Measurements from ENCODE around the gene GPR18.

The GPR18 gene

DNA sequence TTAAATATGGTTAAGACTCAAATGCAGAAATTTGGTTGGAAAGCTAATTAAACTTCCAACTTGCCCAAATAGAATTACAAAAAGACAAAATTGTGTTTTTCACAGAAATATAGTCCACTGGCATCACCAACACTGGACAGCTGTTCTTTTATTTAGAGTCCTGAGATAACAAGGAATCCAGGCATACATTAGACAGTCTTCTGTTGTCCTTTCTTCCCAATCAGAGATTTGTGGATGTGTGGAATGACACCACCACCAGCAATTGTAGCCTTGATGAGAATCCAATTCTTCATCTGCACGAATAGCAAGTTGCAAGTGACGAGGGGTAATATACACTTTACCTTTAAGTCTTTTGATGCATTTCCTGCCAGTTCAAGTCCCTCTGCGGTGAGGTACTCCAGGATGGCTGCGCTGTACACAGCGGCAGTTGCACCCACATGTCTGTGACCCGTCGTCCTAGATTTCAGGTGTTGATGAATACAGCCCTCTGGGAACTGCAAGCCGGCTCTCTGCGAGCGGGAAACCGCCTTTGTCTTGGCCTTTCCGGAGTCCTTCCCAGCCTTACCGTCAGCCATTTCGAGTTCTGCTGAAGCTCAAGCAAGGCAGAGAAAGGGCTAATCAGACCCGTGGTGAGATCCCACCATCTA is 42.9 kb downstream of the GPR18 start:
- Histone ChIP-seq H3F3A (ENCODE audit: control insufficient read depth, insufficient read depth) (no peaks in the 10 kb centered on the region), H3K27ac (ENCODE audit: low read depth, low read length) (no peak overlapping the region), H3K9me2 (replicated peaks; ENCODE audit: control insufficient read depth, low read length) (no peaks in the 10 kb centered on the region), H3K4me3 (ENCODE audit: low read length) (no peak overlapping the region), H3K4me2 (ENCODE audit: low read length) (no peak overlapping the region), H3K36me3 (ENCODE audit: control insufficient read depth, low read length) (peaks cover 14% of the 10 kb centered on the region; the same call in 1 of the 2 replicates), H3K27me3 (ENCODE audit: control insufficient read depth, low read length) (no peaks in the 10 kb centered on the region), H3K9me3 (ENCODE audit: control insufficient read depth, insufficient read depth, low read length) (no peaks in the 10 kb centered on the region), H3K79me2 (ENCODE audit: control insufficient read depth, low read length) (peaks cover 96% of the 10 kb centered on the region), H4K20me1 (ENCODE audit: control insufficient read depth, insufficient read depth, low read depth, low read length) (peaks cover 27% of the 10 kb centered on the region), H3K4me1 (ENCODE audit: control insufficient read depth, low read length) (peaks cover 31% of the 10 kb centered on the region)
- TF ChIP-seq EZH2phosphoT487 (IDR thresholded peaks at IDR 0.05; ENCODE audit: borderline replicate concordance, low read length): no peak
- TF ChIP-seq, protein P1, sequence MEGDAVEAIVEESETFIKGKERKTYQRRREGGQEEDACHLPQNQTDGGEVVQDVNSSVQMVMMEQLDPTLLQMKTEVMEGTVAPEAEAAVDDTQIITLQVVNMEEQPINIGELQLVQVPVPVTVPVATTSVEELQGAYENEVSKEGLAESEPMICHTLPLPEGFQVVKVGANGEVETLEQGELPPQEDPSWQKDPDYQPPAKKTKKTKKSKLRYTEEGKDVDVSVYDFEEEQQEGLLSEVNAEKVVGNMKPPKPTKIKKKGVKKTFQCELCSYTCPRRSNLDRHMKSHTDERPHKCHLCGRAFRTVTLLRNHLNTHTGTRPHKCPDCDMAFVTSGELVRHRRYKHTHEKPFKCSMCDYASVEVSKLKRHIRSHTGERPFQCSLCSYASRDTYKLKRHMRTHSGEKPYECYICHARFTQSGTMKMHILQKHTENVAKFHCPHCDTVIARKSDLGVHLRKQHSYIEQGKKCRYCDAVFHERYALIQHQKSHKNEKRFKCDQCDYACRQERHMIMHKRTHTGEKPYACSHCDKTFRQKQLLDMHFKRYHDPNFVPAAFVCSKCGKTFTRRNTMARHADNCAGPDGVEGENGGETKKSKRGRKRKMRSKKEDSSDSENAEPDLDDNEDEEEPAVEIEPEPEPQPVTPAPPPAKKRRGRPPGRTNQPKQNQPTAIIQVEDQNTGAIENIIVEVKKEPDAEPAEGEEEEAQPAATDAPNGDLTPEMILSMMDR (IDR thresholded peaks at IDR 0.05; ENCODE audit: low read depth, low read length, poor library complexity, severe bottlenecking): no peak

- H3K27ac ChIP-seq (ENCODE audit: low read depth, low read length): no peak overlapping the region
These were observed 43.4 kb downstream of the GPR18 start for GRCh38 chr13:99214731-99215130.

GRCh38 chr13:99214232-99214631 is 43.9 kb downstream of the GPR18 start:
- Histone ChIP-seq H3K79me2 (ENCODE audit: control insufficient read depth, low read length) (peaks cover 96% of the 10 kb centered on the region), H3K27ac (ENCODE audit: low read depth, low read length) (no peak overlapping the region), H3K36me3 (ENCODE audit: control insufficient read depth, low read length) (peaks cover 14% of the 10 kb centered on the region; the same call in 1 of the 2 replicates), H4K20me1 (ENCODE audit: control insufficient read depth, insufficient read depth, low read depth, low read length) (peaks cover 25% of the 10 kb centered on the region), H3K9me2 (replicated peaks; ENCODE audit: control insufficient read depth, low read length) (no peaks in the 10 kb centered on the region), H3K4me3 (ENCODE audit: low read length) (no peak overlapping the region), H3K4me2 (ENCODE audit: low read length) (0 out of 2 replicates have a peak overlapping the region, but pooled peaks have one; percentile 8), H3K4me1 (ENCODE audit: control insufficient read depth, low read length) (peaks cover 20% of the 10 kb centered on the region), H3F3A (ENCODE audit: control insufficient read depth, insufficient read depth) (no peaks in the 10 kb centered on the region), H3K9me3 (ENCODE audit: control insufficient read depth, insufficient read depth, low read length) (no peaks in the 10 kb centered on the region), H3K27me3 (ENCODE audit: control insufficient read depth, low read length) (no peaks in the 10 kb centered on the region)
- no peak for TF ChIP-seq EZH2phosphoT487 (IDR thresholded peaks at IDR 0.05; ENCODE audit: borderline replicate concordance, low read length)
- TF ChIP-seq, protein P1 (IDR thresholded peaks at IDR 0.05; ENCODE audit: low read depth, low read length, poor library complexity, severe bottlenecking): no peak

More at GRCh38 chr13:99214731-99215130, 43.4 kb downstream of the GPR18 start:
- no peak overlapping the region for H3K4me2 ChIP-seq (ENCODE audit: low read length)
- H3K9me3 ChIP-seq (ENCODE audit: control insufficient read depth, insufficient read depth, low read length): no peaks in the 10 kb centered on the region
- no peak for TF ChIP-seq EZH2phosphoT487 (IDR thresholded peaks at IDR 0.05; ENCODE audit: borderline replicate concordance, low read length)
- TF ChIP-seq, protein P1 (IDR thresholded peaks at IDR 0.05; ENCODE audit: low read depth, low read length, poor library complexity, severe bottlenecking): no peak
- no peaks in the 10 kb centered on the region for H3F3A ChIP-seq (ENCODE audit: control insufficient read depth, insufficient read depth)
- H3K27me3 ChIP-seq (ENCODE audit: control insufficient read depth, low read length): no peaks in the 10 kb centered on the region
- H3K4me1 ChIP-seq (ENCODE audit: control insufficient read depth, low read length): peaks cover 25% of the 10 kb centered on the region
- H3K4me3 ChIP-seq (ENCODE audit: low read length): no peak overlapping the region
- H3K9me2 ChIP-seq (replicated peaks; ENCODE audit: control insufficient read depth, low read length): no peaks in the 10 kb centered on the region
- H3K36me3 ChIP-seq (ENCODE audit: control insufficient read depth, low read length): peaks cover 14% of the 10 kb centered on the region; the same call in 1 of the 2 replicates
- peaks cover 96% of the 10 kb centered on the region for H3K79me2 ChIP-seq (ENCODE audit: control insufficient read depth, low read length)
- peaks cover 27% of the 10 kb centered on the region for H4K20me1 ChIP-seq (ENCODE audit: control insufficient read depth, insufficient read depth, low read depth, low read length)
